Testis (tissue), 3 donors: ENCODE data around the gene RHBDD1. TPM values are rescaled to one million over a fixed set of nuclear protein-coding genes. Genes with fewer than 3 reads are reported as not detected.

Experiments used
- DNase-seq: peaks from one replicate; pipeline ENCODE4 v3.0.0-alpha.2; 2019
- H3K27ac ChIP-seq, 2 donors: fragments of 200-600 bp; sonication (generic); one replicate each; pipeline ENCODE4 v1.5.1; 2019
- H3K27me3 ChIP-seq: fragments of 200-600 bp; sonication (generic); one replicate; pipeline ENCODE4 v1.5.1; 2019
- H3K36me3 ChIP-seq: fragments of 200-600 bp; sonication (generic); one replicate; pipeline ENCODE4 v1.5.1; 2017; ENCODE audit warnings: low read depth; ENCODE audit errors: missing control alignments
- H3K4me1 ChIP-seq: fragments of 200-600 bp; sonication (generic); one replicate; pipeline ENCODE4 v1.5.1; 2019
- H3K4me3 ChIP-seq, 2 donors: fragments of 200-600 bp; sonication (generic); one replicate each; pipeline ENCODE4 v1.5.1; 2017 to 2019
- H3K9me3 ChIP-seq: fragments of 200-600 bp; sonication (generic); one replicate; pipeline ENCODE4 v1.5.1; 2017
- POLR2A ChIP-seq: fragments of 450-650 bp; IDR thresholded peaks from one replicate; pipeline ENCODE4 v1.6.1; 2017; ENCODE audit warnings: antibody characterized with exemption, mild to moderate bottlenecking, moderate library complexity
- WGBS, 2 donors: methylation state at CpG; one replicate each; pipeline ENCODE4 v1.1.5; 2018; 5-methylcytosine and 5-hydroxymethylcytosine counted together
- intact Hi-C: fragments of 100-400 bp; cut with DNase I; formaldehyde crosslinking; loops from one replicate; pipeline ENCODE4 v1.15.1; 2023; ENCODE audit warnings: low total_unique reads
- polyA plus RNA-seq: library from polyadenylated mRNA; stranded (reverse); fragments of 350-450 nt; fragmentation: Illumina TruSeq; extraction: RNeasy Lipid Tissue Mini Kit (QIAGEN cat#74804); gene quantifications from one replicate; pipeline ENCODE4 v1.2.3, GENCODE V29; 2014; ENCODE audit warnings: low read depth, low replicate concordance; ENCODE audit not compliant: insufficient read depth
- total RNA-seq, 2 donors: library from RNA; depleted of rRNA; stranded (reverse); fragments of >200 nt; gene quantifications; one replicate each; pipeline ENCODE4 v1.2.3, GENCODE V29; 2016
- TF ChIP-seq, protein P1 (sequence below), 3 experiments: fragments of 450-650 bp in 2 of 3; fragments of 200-600 bp in 1 of 3; sonication (generic) in 1 of 3; IDR thresholded peaks; one replicate each; pipeline ENCODE4 v1.5.1; 2016 to 2019; ENCODE audit warnings: antibody characterized with exemption in 3 of 3, mild to moderate bottlenecking in 2 of 3, moderate library complexity in 1 of 3

The RHBDD1 gene
- total and polyA plus RNA-seq, 3 donors from 2014 or later, result 38.0 to 49.8 (median 43.4) TPM

DNA sequence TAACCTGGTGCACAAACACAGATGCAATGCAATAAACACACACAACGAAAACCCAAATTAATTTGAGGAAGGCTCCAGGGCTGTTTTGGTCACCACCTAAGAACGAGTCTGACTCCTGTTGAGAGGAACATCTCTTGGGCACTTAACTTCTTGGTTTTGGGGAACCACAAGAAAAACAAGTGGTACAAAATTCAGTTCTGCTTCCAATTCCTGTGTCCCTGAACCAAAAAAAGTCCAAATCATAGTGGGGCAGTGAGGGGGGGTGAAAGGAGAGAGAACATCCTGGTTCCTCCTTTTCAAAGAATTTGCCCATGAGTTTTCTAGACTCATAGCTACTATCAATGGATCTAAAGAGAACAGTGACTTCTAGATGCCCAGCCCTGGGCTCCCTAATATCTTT, 184.6 kb downstream of the RHBDD1 start:
- TF ChIP-seq, protein P1, sequence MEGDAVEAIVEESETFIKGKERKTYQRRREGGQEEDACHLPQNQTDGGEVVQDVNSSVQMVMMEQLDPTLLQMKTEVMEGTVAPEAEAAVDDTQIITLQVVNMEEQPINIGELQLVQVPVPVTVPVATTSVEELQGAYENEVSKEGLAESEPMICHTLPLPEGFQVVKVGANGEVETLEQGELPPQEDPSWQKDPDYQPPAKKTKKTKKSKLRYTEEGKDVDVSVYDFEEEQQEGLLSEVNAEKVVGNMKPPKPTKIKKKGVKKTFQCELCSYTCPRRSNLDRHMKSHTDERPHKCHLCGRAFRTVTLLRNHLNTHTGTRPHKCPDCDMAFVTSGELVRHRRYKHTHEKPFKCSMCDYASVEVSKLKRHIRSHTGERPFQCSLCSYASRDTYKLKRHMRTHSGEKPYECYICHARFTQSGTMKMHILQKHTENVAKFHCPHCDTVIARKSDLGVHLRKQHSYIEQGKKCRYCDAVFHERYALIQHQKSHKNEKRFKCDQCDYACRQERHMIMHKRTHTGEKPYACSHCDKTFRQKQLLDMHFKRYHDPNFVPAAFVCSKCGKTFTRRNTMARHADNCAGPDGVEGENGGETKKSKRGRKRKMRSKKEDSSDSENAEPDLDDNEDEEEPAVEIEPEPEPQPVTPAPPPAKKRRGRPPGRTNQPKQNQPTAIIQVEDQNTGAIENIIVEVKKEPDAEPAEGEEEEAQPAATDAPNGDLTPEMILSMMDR (IDR thresholded peaks at IDR 0.05), result no peak
- TF ChIP-seq POLR2A, result no peak
- no peak for DNase-seq
- intact Hi-C loops, result no loop called here
- WGBS, 2 donors, result 73 to 81% methylated on average over 2 of the region's 2 CpGs
- Histone ChIP-seq H3K4me3 (no peak overlapping the region), H3K4me1 (no peaks in the 10 kb centered on the region), H3K27ac (no peak overlapping the region), H3K9me3 (no peaks in the 10 kb centered on the region), H3K27me3 (no peaks in the 10 kb centered on the region), H3K36me3 (no peaks in the 10 kb centered on the region)

DNA sequence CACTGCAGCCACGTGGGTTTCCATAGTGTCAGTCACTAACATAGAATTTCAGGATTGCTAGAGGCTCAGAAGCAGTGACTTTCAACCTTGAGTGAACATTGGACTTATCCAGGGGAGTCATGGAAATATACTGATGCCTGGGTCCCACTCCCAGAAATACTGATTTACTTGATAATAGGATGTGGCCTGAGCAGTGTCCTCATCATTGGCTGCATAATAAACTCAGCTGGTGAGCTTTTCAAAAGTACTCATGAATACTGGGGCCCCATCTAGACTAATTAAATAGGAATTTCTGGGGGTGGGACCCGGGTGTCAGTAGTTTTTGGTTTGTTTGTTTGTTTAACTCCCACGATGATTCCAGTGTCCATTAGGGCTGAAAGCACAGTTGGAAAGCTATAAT, 186.8 kb downstream of the RHBDD1 start:
- intact Hi-C loops, result no loop called here
- Histone ChIP-seq H3K4me3 (no peak overlapping the region), H3K36me3 (no peaks in the 10 kb centered on the region), H3K9me3 (no peaks in the 10 kb centered on the region), H3K27ac (no peak overlapping the region), H3K4me1 (no peaks in the 10 kb centered on the region), H3K27me3 (no peaks in the 10 kb centered on the region)
- no peak for DNase-seq
- 65 to 71% methylated on average over 3 of the region's 3 CpGs for WGBS, 2 donors
- TF ChIP-seq POLR2A, result no peak
- TF ChIP-seq, protein P1 (IDR thresholded peaks at IDR 0.05), result no peak

GRCh38 chr2:227025510-227025909, 189.7 kb downstream of the RHBDD1 start:
- Histone ChIP-seq H3K4me1 (no peaks in the 10 kb centered on the region), H3K27ac (no peak overlapping the region), H3K36me3 (no peaks in the 10 kb centered on the region), H3K4me3 (no peak overlapping the region), H3K9me3 (no peaks in the 10 kb centered on the region), H3K27me3 (no peaks in the 10 kb centered on the region)
- DNase-seq, result no peak
- WGBS, 2 donors, result 85 to 86% methylated on average over 2 of the region's 2 CpGs
- TF ChIP-seq, protein P1 (IDR thresholded peaks at IDR 0.05), result no peak
- TF ChIP-seq POLR2A, result no peak
- intact Hi-C loops, result no loop called here

- Histone ChIP-seq H3K9me3 (no peaks in the 10 kb centered on the region), H3K27ac (no peak overlapping the region), H3K4me3 (no peak overlapping the region), H3K36me3 (no peaks in the 10 kb centered on the region), H3K27me3 (no peaks in the 10 kb centered on the region), H3K4me1 (no peaks in the 10 kb centered on the region)
- DNase-seq, result no peak
- TF ChIP-seq, protein P1 (IDR thresholded peaks at IDR 0.05), result no peak
- no peak for TF ChIP-seq POLR2A
- intact Hi-C loops, result no loop called here
- 84 to 92% methylated on average over 3 of the region's 3 CpGs for WGBS, 2 donors
Observed at GRCh38 chr2:227029426-227030105, 193.7 kb downstream of the RHBDD1 start.

- Histone ChIP-seq H3K27ac (no peak overlapping the region), H3K27me3 (no peaks in the 10 kb centered on the region), H3K36me3 (no peaks in the 10 kb centered on the region), H3K4me1 (no peaks in the 10 kb centered on the region), H3K9me3 (no peaks in the 10 kb centered on the region), H3K4me3 (no peak overlapping the region)
- DNase-seq, result no peak
- WGBS, 2 donors, result 86 to 89% methylated on average over 2 of the region's 2 CpGs
- TF ChIP-seq POLR2A, result no peak
- TF ChIP-seq, protein P1 (IDR thresholded peaks at IDR 0.05), result no peak
- intact Hi-C loops, result no loop called here
Observed at GRCh38 chr2:227030789-227031188, 194.9 kb downstream of the RHBDD1 start.
